22Rv1 (cell line): ENCODE data around the gene TECPR2.

ENCODE experiments used
- CTCF ChIP-seq: fragments of 450-650 bp; IDR thresholded peaks from 2 replicates; pipeline ENCODE4 v1.5.1; 2017; ENCODE audit warnings: mild to moderate bottlenecking
- ZFX ChIP-seq: fragments of 450-650 bp; IDR thresholded peaks from 2 replicates; pipeline ENCODE4 v1.6.1; 2017; ENCODE audit warnings: antibody characterized with exemption, borderline replicate concordance

DNA sequence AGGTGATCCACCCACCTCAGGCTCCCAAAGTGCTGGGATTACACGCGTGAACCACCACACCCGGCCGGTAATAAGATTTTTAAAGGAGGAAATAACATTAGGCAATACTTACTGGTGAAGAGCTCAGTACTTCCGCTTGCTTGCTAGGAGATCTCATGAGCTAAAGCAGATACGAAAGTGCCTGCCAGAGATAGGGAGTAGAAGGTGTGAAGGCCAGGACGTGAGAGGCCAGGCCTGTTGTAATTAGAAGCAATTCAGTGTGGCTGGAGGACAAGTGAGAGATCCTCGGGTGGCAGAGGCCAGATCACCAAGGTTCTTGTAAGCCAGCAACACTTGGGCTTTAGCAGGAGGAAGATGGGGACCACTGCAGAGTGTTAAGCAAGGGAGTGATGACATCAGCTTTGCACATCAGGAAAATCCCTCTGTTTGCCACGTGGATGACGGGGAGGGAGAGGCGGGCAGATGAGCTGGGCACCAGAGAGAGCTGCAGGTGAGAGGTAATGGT, 7.6 kb downstream of the TECPR2 start:
- TF ChIP-seq CTCF (no peak), ZFX (no peak)
